ENCODE results near the gene XIRP2. TPM values are rescaled to one million over a fixed set of nuclear protein-coding genes. Genes with fewer than 3 reads are reported as not detected.

Gene XIRP2, protein sequence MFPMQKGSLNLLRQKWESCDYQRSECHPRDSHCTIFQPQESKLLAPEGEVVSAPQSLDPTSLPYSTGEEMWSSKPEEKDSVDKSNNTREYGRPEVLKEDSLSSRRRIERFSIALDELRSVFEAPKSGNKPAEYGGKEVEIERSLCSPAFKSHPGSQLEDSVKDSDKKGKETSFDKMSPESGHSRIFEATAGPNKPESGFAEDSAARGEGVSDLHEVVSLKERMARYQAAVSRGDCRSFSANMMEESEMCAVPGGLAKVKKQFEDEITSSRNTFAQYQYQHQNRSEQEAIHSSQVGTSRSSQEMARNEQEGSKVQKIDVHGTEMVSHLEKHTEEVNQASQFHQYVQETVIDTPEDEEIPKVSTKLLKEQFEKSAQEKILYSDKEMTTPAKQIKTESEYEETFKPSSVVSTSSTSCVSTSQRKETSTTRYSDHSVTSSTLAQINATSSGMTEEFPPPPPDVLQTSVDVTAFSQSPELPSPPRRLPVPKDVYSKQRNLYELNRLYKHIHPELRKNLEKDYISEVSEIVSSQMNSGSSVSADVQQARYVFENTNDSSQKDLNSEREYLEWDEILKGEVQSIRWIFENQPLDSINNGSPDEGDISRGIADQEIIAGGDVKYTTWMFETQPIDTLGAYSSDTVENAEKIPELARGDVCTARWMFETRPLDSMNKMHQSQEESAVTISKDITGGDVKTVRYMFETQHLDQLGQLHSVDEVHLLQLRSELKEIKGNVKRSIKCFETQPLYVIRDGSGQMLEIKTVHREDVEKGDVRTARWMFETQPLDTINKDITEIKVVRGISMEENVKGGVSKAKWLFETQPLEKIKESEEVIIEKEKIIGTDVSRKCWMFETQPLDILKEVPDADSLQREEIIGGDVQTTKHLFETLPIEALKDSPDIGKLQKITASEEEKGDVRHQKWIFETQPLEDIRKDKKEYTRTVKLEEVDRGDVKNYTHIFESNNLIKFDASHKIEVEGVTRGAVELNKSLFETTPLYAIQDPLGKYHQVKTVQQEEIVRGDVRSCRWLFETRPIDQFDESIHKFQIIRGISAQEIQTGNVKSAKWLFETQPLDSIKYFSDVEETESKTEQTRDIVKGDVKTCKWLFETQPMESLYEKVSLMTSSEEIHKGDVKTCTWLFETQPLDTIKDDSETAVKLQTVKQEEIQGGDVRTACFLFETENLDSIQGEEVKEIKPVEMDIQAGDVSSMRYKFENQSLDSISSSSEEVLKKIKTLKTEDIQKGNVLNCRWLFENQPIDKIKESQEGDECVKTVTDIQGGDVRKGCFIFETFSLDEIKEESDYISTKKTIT (N-terminal part only)
- under 1 TPM in 1 of 4 donors, not detected in 3; 0.27 TPM for total RNA-seq

DNA sequence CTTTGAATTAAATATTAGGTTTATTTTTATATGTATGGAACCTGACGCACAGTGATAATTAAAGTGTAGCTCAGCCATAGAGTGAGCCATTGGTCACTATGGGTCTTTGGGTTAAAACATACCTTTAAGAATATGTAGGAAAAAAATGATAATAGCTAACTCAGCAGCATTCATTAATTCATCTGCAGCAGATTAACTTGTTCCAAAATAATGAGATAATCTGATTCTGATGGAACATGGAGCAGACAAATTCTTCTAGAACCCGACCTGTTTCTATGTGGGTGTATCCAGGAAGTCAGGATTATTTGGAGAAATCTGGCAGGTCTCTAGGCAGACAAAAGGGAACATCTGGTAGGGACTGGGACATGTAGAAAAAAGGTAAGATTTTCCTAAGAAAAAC is at the start of gene XIRP2:
Gene XIRP2 (plus strand): TSS at position 301 of the 400 bp plus-strand sequence. CDS start 15,003 bp downstream, outside the sequence.
- WGBS, 2 donors (ENCODE audit: low coverage in 1 of 2) = 53 to 54% methylated on average over 2 of the region's 2 CpGs
- no peak for DNase-seq
- H3K9me3 ChIP-seq = no peaks in the 10 kb centered on the region
- H3K27ac ChIP-seq = no peak within 1 kb of the TSS
- H3K4me1 ChIP-seq = no peaks in the 10 kb centered on the region
- H3K4me3 ChIP-seq = no peak within 1 kb of the TSS
- intact Hi-C loops (cut with DNase I; ENCODE audit: low total_unique reads) = no loop called here
- TF ChIP-seq POLR2A (IDR thresholded peaks at IDR 0.05) (no peak), POLR2AphosphoS5 (IDR thresholded peaks at IDR 0.05) (no peak), EP300 (IDR thresholded peaks at IDR 0.05; ENCODE audit: low read depth) (no peak)
- TF ChIP-seq, protein P1, sequence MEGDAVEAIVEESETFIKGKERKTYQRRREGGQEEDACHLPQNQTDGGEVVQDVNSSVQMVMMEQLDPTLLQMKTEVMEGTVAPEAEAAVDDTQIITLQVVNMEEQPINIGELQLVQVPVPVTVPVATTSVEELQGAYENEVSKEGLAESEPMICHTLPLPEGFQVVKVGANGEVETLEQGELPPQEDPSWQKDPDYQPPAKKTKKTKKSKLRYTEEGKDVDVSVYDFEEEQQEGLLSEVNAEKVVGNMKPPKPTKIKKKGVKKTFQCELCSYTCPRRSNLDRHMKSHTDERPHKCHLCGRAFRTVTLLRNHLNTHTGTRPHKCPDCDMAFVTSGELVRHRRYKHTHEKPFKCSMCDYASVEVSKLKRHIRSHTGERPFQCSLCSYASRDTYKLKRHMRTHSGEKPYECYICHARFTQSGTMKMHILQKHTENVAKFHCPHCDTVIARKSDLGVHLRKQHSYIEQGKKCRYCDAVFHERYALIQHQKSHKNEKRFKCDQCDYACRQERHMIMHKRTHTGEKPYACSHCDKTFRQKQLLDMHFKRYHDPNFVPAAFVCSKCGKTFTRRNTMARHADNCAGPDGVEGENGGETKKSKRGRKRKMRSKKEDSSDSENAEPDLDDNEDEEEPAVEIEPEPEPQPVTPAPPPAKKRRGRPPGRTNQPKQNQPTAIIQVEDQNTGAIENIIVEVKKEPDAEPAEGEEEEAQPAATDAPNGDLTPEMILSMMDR (IDR thresholded peaks at IDR 0.05) = no peak
- H3K36me3 ChIP-seq = no peaks in the 10 kb centered on the region
- no peaks in the 10 kb centered on the region for H3K27me3 ChIP-seq
- in situ Hi-C loops (cut with MboI; ENCODE audit: low pct_ligation_motif_present in 1 of 4, low pct_unique_long_range_greater_than_20kb in 1 of 4, low sequenced_read_pairs in 3 of 4) = no loop called here

GRCh38 chr2:166841152-166841551 is 47.1 kb upstream of the XIRP2 start:
- H3K4me1 ChIP-seq = no peaks in the 10 kb centered on the region
- H3K4me3 ChIP-seq = no peak overlapping the region
- in situ Hi-C loops (cut with MboI; ENCODE audit: low pct_ligation_motif_present in 1 of 4, low pct_unique_long_range_greater_than_20kb in 1 of 4, low sequenced_read_pairs in 3 of 4) = no loop called here
- H3K9me3 ChIP-seq = no peaks in the 10 kb centered on the region
- no peak overlapping the region for H3K27ac ChIP-seq
- no peak for DNase-seq
- no peaks in the 10 kb centered on the region for H3K27me3 ChIP-seq
- TF ChIP-seq, protein P1 (IDR thresholded peaks at IDR 0.05) = no peak
- TF ChIP-seq EP300 (IDR thresholded peaks at IDR 0.05; ENCODE audit: low read depth) (no peak), POLR2A (IDR thresholded peaks at IDR 0.05) (no peak), POLR2AphosphoS5 (IDR thresholded peaks at IDR 0.05) (no peak)
- WGBS, 2 donors (ENCODE audit: low coverage in 1 of 2) = 67 to 70% methylated on average over 2 of the region's 2 CpGs
- intact Hi-C loops (cut with DNase I; ENCODE audit: low total_unique reads) = no loop called here
- H3K36me3 ChIP-seq = no peaks in the 10 kb centered on the region

DNA sequence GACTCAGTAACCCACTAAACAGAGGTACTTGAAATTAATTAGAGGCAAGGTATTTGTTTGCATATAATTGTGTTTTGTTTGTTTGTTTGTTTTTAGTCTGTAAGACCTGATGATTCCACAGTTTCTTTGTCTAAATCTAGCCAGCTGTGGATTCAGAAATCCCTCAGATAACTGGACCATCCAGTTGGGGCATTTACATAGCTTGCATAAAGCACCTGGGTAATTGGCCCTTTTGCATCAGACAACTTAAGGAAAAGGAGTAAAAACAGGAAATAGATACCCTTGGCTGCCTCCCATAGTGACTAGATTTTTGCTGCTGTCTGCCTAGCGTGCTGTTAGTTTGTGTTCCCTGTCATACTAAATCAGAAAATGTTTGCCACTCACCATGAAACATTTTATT is 46.6 kb upstream of the XIRP2 start:
- Histone ChIP-seq H3K36me3 (no peaks in the 10 kb centered on the region), H3K4me3 (no peak overlapping the region), H3K27me3 (no peaks in the 10 kb centered on the region), H3K9me3 (no peaks in the 10 kb centered on the region), H3K27ac (no peak overlapping the region), H3K4me1 (no peaks in the 10 kb centered on the region)
- DNase-seq = no peak
- TF ChIP-seq POLR2AphosphoS5 (IDR thresholded peaks at IDR 0.05) (no peak), POLR2A (IDR thresholded peaks at IDR 0.05) (no peak), EP300 (IDR thresholded peaks at IDR 0.05; ENCODE audit: low read depth) (no peak)
- TF ChIP-seq, protein P1 (IDR thresholded peaks at IDR 0.05) = no peak
- intact Hi-C loops (cut with DNase I; ENCODE audit: low total_unique reads) = no loop called here
- 37 to 75% methylated on average over 1 of the region's 1 CpG for WGBS, 2 donors (ENCODE audit: low coverage in 1 of 2)
- in situ Hi-C loops (cut with MboI; ENCODE audit: low pct_ligation_motif_present in 1 of 4, low pct_unique_long_range_greater_than_20kb in 1 of 4, low sequenced_read_pairs in 3 of 4) = no loop called here

Data from transverse colon (tissue), 4 donors.